ENCODE results near the gene CDH15. TPM values are rescaled to one million over a fixed set of nuclear protein-coding genes. Genes with fewer than 3 reads are reported as not detected.

CDH15 gene
- total and polyA plus RNA-seq, 2 of the 13 experiments (the other 11 are each of a cell fraction or from before 2014, with no cell fraction given), result 0.74 to 2.2 TPM

DNA sequence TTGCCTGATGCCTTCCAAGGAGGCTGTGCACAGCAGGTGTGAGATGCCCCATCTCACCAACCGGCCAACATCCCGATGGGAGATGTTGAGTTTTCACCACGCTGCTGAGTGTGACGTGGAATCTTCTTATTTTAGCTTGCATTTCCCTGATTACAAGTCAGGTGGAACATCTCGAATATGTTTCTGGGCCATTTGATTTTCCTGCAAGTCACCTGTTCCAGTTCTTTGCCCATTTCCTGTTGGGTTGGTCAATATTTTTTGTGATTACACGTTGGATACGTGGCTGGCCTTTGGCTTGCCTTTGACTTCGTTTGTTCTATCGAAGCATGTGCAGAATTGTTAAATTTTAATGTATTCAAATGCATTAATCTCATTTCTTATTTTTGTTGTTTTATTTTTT, 8.3 kb upstream of the CDH15 start:
- in situ Hi-C loops (cut with HindIII; ENCODE audit: extremely low pct_ligation_motif_present, low pct_unique_long_range_greater_than_20kb) (no loop called here), intact Hi-C loops (cut with micrococcal nuclease; ENCODE audit: unreplicated experiment) (no loop called here)
- Histone ChIP-seq H3K9ac (ENCODE audit: insufficient read depth, low read depth, low read length) (no peak overlapping the region), H4K20me1 (ENCODE audit: insufficient read depth, low read length) (no peaks in the 10 kb centered on the region), H3K27me3 (ENCODE audit: control insufficient read depth in 1 of 2, insufficient read depth in 2 of 2, low read length in 2 of 2) (peaks cover 24 to 79% of the 10 kb centered on the region in 2 experiments), H2AFZ (ENCODE audit: low read length) (no peak overlapping the region), H3K9me3 (ENCODE audit: low read length) (no peaks in the 10 kb centered on the region), H3K4me1 (ENCODE audit: insufficient read depth, low read length) (peaks cover 60% of the 10 kb centered on the region), H3K27ac (ENCODE audit: extremely low read length, insufficient read depth, low read length) (no peak overlapping the region), H3K4me3 (replicated peaks in 1 of 3; ENCODE audit: insufficient read depth in 1 of 3, low read depth in 2 of 3, low read length in 3 of 3) (no peak overlapping the region), H3K79me2 (ENCODE audit: insufficient read depth, low read length) (no peaks in the 10 kb centered on the region), H3K36me3 (replicated peaks in 1 of 2; ENCODE audit: control insufficient read depth in 1 of 2, insufficient read depth in 2 of 2, low read length in 2 of 2) (no peaks in the 10 kb centered on the region), H3K4me2 (ENCODE audit: low read depth, low read length) (no peak overlapping the region)
- ATAC-seq, result no peak
- CTCF ChIA-PET (ENCODE audit: low intra/inter-chr PET ratio, low total read pairs), result no interaction called here
- no peak for TF ChIP-seq PPARG (CRISPR knock-in tag; conservative IDR thresholded peaks at IDR 0.05)
- no peak for TF ChIP-seq CHCHD3 (CRISPR knock-in tag; IDR thresholded peaks at IDR 0.05)
- no peak for TF ChIP-seq U2AF1 (optimal IDR thresholded peaks at IDR 0.05; ENCODE audit: low read depth, low read length)
- no peak for TF ChIP-seq HMG20B (CRISPR knock-in tag; conservative IDR thresholded peaks at IDR 0.05)
- TF ChIP-seq NCOA2 (CRISPR knock-in tag; IDR thresholded peaks at IDR 0.05), result no peak
- FAIRE-seq, result no peak
- no peak for DNase-seq (ENCODE audit: low spot score)
- WGBS (ENCODE audit: low lambda C conversion rate), result 34% methylated on average over 9 of the region's 9 CpGs
- no TSS peak for BruUV-seq (replicated peaks)
- POLR2A ChIA-PET, result no interaction called here

DNA sequence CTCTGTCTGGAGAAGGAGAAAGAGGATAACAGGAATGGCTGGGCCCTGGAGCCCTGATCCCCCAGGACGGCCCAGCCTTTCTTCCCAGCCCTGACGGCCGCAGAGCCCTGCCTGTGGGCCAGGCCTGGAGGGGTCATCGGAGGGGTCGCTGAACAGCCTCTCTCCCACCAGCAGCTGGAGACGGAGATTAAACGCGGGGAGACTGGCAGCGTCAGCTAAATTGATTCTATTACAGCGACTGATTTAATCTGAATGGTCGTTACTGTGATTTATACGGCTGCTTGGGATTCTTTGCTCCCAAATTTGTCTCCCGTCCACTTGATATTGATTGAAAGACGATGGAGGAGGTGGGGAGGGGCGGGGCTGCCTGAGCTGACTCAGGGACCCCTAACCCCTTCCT, 7.1 kb upstream of the CDH15 start:
- ChIA-PET POLR2A (no interaction called here), CTCF (ENCODE audit: low intra/inter-chr PET ratio, low total read pairs) (no interaction called here)
- Histone ChIP-seq H3K4me3 (replicated peaks in 1 of 3; ENCODE audit: insufficient read depth in 1 of 3, low read depth in 2 of 3, low read length in 3 of 3) (no peak overlapping the region; a peak in 1 of 6 replicates), H3K27me3 (ENCODE audit: control insufficient read depth in 1 of 2, insufficient read depth in 2 of 2, low read length in 2 of 2) (peaks cover 26 to 83% of the 10 kb centered on the region in 2 experiments), H3K9me3 (ENCODE audit: low read length) (no peaks in the 10 kb centered on the region), H2AFZ (ENCODE audit: low read length) (no peak overlapping the region), H3K9ac (ENCODE audit: insufficient read depth, low read depth, low read length) (no peak overlapping the region), H3K4me1 (ENCODE audit: insufficient read depth, low read length) (peaks cover 52% of the 10 kb centered on the region), H3K79me2 (ENCODE audit: insufficient read depth, low read length) (no peaks in the 10 kb centered on the region), H3K4me2 (ENCODE audit: low read depth, low read length) (peak overlapping the region; percentile 18; the same call in 1 of the 2 replicates), H3K27ac (ENCODE audit: extremely low read length, insufficient read depth, low read length) (no peak overlapping the region), H4K20me1 (ENCODE audit: insufficient read depth, low read length) (peaks cover 4% of the 10 kb centered on the region; the same call in 1 of the 2 replicates), H3K36me3 (replicated peaks in 1 of 2; ENCODE audit: control insufficient read depth in 1 of 2, insufficient read depth in 2 of 2, low read length in 2 of 2) (no peaks in the 10 kb centered on the region)
- WGBS (ENCODE audit: low lambda C conversion rate), result 10% methylated on average over 12 of the region's 15 CpGs
- ATAC-seq (no peak), DNase-seq (ENCODE audit: low spot score) (no peak), FAIRE-seq (no peak)
- intact Hi-C loops (cut with micrococcal nuclease; ENCODE audit: unreplicated experiment), result no loop called here
- BruUV-seq (replicated peaks), result no TSS peak
- in situ Hi-C loops (cut with HindIII; ENCODE audit: extremely low pct_ligation_motif_present, low pct_unique_long_range_greater_than_20kb), result no loop called here
- TF ChIP-seq SSRP1 (CRISPR knock-in tag; IDR thresholded peaks at IDR 0.05) (no peak), CC2D1A (CRISPR knock-in tag; IDR thresholded peaks at IDR 0.05) (no peak), NR2F1 (CRISPR knock-in tag; IDR thresholded peaks at IDR 0.05) (no peak), AHR (CRISPR knock-in tag; IDR thresholded peaks at IDR 0.05) (no peak), SMAD1 (CRISPR knock-in tag; IDR thresholded peaks at IDR 0.05; ENCODE audit: borderline replicate concordance, low read depth) (no peak), SOX13 (IDR thresholded peaks at IDR 0.05) (no peak), SOX13 (CRISPR knock-in tag; conservative IDR thresholded peaks at IDR 0.05 in 1 of 2, IDR thresholded peaks at IDR 0.05 in 1 of 2) (no peak)
- TF ChIP-seq, protein P1, sequence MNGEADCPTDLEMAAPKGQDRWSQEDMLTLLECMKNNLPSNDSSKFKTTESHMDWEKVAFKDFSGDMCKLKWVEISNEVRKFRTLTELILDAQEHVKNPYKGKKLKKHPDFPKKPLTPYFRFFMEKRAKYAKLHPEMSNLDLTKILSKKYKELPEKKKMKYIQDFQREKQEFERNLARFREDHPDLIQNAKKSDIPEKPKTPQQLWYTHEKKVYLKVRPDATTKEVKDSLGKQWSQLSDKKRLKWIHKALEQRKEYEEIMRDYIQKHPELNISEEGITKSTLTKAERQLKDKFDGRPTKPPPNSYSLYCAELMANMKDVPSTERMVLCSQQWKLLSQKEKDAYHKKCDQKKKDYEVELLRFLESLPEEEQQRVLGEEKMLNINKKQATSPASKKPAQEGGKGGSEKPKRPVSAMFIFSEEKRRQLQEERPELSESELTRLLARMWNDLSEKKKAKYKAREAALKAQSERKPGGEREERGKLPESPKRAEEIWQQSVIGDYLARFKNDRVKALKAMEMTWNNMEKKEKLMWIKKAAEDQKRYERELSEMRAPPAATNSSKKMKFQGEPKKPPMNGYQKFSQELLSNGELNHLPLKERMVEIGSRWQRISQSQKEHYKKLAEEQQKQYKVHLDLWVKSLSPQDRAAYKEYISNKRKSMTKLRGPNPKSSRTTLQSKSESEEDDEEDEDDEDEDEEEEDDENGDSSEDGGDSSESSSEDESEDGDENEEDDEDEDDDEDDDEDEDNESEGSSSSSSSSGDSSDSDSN (CRISPR knock-in tag; IDR thresholded peaks at IDR 0.05), result 0 out of 2 replicates have a peak, but pooled peaks have one; percentile 35
- TF ChIP-seq, protein P2, sequence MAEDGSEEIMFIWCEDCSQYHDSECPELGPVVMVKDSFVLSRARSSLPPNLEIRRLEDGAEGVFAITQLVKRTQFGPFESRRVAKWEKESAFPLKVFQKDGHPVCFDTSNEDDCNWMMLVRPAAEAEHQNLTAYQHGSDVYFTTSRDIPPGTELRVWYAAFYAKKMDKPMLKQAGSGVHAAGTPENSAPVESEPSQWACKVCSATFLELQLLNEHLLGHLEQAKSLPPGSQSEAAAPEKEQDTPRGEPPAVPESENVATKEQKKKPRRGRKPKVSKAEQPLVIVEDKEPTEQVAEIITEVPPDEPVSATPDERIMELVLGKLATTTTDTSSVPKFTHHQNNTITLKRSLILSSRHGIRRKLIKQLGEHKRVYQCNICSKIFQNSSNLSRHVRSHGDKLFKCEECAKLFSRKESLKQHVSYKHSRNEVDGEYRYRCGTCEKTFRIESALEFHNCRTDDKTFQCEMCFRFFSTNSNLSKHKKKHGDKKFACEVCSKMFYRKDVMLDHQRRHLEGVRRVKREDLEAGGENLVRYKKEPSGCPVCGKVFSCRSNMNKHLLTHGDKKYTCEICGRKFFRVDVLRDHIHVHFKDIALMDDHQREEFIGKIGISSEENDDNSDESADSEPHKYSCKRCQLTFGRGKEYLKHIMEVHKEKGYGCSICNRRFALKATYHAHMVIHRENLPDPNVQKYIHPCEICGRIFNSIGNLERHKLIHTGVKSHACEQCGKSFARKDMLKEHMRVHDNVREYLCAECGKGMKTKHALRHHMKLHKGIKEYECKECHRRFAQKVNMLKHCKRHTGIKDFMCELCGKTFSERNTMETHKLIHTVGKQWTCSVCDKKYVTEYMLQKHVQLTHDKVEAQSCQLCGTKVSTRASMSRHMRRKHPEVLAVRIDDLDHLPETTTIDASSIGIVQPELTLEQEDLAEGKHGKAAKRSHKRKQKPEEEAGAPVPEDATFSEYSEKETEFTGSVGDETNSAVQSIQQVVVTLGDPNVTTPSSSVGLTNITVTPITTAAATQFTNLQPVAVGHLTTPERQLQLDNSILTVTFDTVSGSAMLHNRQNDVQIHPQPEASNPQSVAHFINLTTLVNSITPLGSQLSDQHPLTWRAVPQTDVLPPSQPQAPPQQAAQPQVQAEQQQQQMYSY (CRISPR knock-in tag; IDR thresholded peaks at IDR 0.05), result peak; percentile 76
